PC-9 (cell line): ENCODE results near the gene COL16A1.

ENCODE experiments used
- EZH2 ChIP-seq: fragments of 200-600 bp; sonication (generic); IDR thresholded peaks from 2 replicates; pipeline ENCODE4 v1.8.0; 2017; ENCODE audit warnings: antibody characterized with exemption, low read depth
- TF ChIP-seq, protein P1 (sequence below): fragments of 200-600 bp; sonication (generic); conservative IDR thresholded peaks from 2 replicates; pipeline ENCODE4 v1.6.1; 2017; ENCODE audit warnings: mixed run types, antibody characterized with exemption, mild to moderate bottlenecking, moderate library complexity

DNA sequence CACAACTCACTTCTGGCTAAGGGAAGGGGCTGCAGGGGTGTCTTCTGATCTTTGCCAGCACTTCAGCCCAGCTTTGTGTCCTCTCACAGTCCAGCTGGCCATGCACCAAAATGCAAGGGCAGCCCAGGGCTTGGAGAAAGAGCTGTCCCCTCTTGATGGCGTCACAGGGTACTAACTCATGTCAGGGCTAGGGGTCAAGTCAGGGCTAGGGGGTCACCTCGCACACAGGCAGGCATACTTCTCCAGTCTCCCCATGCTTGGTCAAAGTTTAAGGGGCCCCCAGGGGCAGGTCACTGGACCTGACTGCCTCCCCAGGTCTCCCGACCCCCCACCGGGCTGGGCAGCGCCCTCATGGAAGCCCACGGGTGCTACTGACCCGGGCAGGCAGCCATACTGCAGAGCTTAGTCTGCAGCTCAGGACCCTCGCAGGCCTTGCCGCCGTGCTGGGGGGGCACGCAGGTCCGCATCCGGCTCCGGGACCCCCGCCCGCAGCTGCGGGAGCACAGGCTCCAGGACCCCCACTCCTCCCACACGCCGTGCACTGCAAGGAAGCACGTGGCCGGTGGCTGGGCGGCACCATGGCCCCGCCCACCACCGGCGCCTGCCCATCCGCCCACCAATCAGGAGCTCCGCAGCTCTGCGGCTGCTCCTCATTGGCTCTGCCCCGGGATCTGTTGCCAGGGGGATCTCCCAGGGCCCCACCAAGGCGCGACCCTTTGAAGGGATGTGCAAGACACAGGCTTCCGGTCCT, 38.8 kb upstream of the COL16A1 start:
- TF ChIP-seq, protein P1, sequence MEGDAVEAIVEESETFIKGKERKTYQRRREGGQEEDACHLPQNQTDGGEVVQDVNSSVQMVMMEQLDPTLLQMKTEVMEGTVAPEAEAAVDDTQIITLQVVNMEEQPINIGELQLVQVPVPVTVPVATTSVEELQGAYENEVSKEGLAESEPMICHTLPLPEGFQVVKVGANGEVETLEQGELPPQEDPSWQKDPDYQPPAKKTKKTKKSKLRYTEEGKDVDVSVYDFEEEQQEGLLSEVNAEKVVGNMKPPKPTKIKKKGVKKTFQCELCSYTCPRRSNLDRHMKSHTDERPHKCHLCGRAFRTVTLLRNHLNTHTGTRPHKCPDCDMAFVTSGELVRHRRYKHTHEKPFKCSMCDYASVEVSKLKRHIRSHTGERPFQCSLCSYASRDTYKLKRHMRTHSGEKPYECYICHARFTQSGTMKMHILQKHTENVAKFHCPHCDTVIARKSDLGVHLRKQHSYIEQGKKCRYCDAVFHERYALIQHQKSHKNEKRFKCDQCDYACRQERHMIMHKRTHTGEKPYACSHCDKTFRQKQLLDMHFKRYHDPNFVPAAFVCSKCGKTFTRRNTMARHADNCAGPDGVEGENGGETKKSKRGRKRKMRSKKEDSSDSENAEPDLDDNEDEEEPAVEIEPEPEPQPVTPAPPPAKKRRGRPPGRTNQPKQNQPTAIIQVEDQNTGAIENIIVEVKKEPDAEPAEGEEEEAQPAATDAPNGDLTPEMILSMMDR: no peak
- TF ChIP-seq EZH2: no peak
